Measurements from ENCODE around the gene GTF2A1L. TPM values are rescaled to one million over a fixed set of nuclear protein-coding genes. Genes with fewer than 3 reads are reported as not detected.

GTF2A1L gene
- total and polyA plus RNA-seq, 10 donors, result 0.06 to 4.7 (median 0.94) TPM; not detected in 1

DNA sequence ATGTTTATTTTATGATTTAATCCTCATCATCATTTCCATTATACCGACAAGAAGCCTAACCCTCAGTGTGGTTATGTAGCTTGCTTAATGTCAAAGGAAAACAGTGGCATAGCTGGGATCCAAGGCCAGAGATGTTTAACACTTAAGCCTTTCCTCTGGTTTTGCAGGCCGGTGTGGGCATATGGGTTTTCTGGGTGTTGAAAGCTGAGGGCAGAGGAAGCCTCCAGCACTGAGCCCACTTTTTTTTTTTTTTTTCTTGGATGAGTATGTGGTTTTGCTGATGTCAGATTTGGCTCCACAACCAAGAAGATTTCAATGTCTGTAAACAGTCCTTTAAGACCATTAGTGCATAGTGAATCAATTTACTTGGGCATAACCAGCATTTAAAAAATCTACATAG is 96.6 kb downstream of the GTF2A1L start:
- TF ChIP-seq, protein P1, sequence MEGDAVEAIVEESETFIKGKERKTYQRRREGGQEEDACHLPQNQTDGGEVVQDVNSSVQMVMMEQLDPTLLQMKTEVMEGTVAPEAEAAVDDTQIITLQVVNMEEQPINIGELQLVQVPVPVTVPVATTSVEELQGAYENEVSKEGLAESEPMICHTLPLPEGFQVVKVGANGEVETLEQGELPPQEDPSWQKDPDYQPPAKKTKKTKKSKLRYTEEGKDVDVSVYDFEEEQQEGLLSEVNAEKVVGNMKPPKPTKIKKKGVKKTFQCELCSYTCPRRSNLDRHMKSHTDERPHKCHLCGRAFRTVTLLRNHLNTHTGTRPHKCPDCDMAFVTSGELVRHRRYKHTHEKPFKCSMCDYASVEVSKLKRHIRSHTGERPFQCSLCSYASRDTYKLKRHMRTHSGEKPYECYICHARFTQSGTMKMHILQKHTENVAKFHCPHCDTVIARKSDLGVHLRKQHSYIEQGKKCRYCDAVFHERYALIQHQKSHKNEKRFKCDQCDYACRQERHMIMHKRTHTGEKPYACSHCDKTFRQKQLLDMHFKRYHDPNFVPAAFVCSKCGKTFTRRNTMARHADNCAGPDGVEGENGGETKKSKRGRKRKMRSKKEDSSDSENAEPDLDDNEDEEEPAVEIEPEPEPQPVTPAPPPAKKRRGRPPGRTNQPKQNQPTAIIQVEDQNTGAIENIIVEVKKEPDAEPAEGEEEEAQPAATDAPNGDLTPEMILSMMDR (IDR thresholded peaks at IDR 0.05 in 8 of 11, conservative IDR thresholded peaks at IDR 0.05 in 3 of 11), result no peak
- TF ChIP-seq POLR2A (IDR thresholded peaks at IDR 0.05), result no peak
- TF ChIP-seq POLR2AphosphoS5 (IDR thresholded peaks at IDR 0.05), result no peak
- Histone ChIP-seq H3K27ac (no peak overlapping the region), H3K9me3 (no peaks in the 10 kb centered on the region), H3K4me1 (no peaks in the 10 kb centered on the region), H3K36me3 (no peaks in the 10 kb centered on the region), H3K4me3 (no peak overlapping the region), H3K27me3 (replicated peaks in 1 of 7) (peaks cover 0 to 7% (median 0%) of the 10 kb centered on the region in 7 donors)
- intact Hi-C loops (cut with DNase I; ENCODE audit: low total_unique reads), result no loop called here
- DNase-seq, result no peak
- WGBS, 5 donors, result 42 to 86% (median 58%) methylated on average over 2 of the region's 2 CpGs

DNA sequence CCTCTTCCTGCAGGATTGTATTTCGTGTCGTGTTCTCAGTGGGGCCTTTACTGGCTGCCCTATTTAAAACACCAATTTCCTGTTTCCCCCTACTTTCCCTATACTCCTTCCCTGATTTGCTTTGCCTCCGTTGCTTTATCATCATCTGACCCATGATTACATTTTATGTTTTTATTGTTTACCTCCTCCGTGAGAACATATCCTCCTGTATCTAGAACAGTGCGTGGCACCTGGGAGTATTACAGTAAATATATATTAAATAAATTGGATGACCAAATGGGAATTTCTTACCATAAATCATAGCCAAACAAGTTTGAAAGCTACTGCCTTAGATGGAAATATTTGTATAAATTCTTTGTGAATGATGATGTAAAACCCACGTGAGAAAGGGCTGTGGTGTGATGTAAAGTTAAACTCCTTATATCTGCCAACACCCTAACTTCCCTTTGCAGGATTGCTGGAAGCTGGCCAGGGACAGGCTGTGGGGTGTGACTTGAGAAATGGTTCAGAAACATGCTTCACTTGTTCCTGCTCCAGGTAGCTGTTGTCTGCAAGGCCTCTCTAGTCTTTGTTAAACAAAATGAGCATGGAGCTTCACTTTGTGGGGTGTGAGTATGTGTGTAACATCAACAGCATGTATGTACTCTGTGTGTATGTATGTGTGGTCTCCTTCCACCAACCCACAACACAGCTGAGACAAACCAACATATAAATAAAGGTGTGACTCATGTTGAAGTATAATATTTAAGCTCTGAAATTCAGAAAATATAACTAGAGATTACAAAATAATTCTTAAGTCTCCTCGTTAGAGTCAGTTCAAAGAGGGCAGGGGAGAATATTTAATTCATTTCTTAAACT is 97.6 kb downstream of the GTF2A1L start:
- WGBS, 5 donors, result 58 to 74% (median 66%) methylated on average over 7 of the region's 7 CpGs
- TF ChIP-seq, protein P1 (IDR thresholded peaks at IDR 0.05 in 8 of 11, conservative IDR thresholded peaks at IDR 0.05 in 3 of 11), result no peak
- TF ChIP-seq POLR2AphosphoS5 (IDR thresholded peaks at IDR 0.05) (no peak), POLR2A (IDR thresholded peaks at IDR 0.05) (no peak)
- Histone ChIP-seq H3K9me3 (no peaks in the 10 kb centered on the region), H3K4me3 (no peak overlapping the region), H3K27ac (no peak overlapping the region), H3K36me3 (no peaks in the 10 kb centered on the region), H3K4me1 (no peaks in the 10 kb centered on the region), H3K27me3 (replicated peaks in 1 of 7) (peaks cover 0 to 7% (median 0%) of the 10 kb centered on the region in 7 donors)
- DNase-seq, result no peak
- intact Hi-C loops (cut with DNase I; ENCODE audit: low total_unique reads), result no loop called here

DNA sequence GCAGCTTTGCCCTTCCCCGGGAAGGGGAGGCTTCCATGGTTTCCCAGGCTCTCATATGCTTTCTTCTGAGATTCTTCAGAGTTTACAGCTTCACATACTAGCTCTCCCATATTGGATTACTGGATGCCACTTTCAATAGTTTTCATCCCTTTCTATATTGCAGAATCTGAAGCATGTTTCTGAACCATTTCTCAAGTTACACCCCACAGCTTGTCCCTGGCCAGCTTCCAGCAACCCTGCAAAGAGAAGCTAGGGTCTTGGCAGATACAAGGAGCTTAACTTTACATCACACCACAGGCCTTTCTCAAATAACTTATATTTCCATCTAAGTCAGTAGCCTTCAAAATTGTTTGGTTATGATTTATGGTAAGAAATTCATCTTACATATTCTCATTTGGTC is 98.3 kb downstream of the GTF2A1L start:
- DNase-seq, result no peak
- Histone ChIP-seq H3K9me3 (no peaks in the 10 kb centered on the region), H3K4me3 (no peak overlapping the region), H3K4me1 (no peaks in the 10 kb centered on the region), H3K27me3 (replicated peaks in 1 of 7) (peaks cover 0 to 7% (median 0%) of the 10 kb centered on the region in 7 donors), H3K27ac (no peak overlapping the region), H3K36me3 (no peaks in the 10 kb centered on the region)
- 72 to 90% (median 84%) methylated on average over 1 of the region's 1 CpG for WGBS, 5 donors
- intact Hi-C loops (cut with DNase I; ENCODE audit: low total_unique reads), result no loop called here
- TF ChIP-seq, protein P1 (IDR thresholded peaks at IDR 0.05 in 8 of 11, conservative IDR thresholded peaks at IDR 0.05 in 3 of 11), result no peak
- no peak for TF ChIP-seq POLR2AphosphoS5 (IDR thresholded peaks at IDR 0.05)
- TF ChIP-seq POLR2A (IDR thresholded peaks at IDR 0.05), result no peak

- Histone ChIP-seq H3K4me3 (no peak overlapping the region), H3K36me3 (no peaks in the 10 kb centered on the region), H3K9me3 (no peaks in the 10 kb centered on the region), H3K27me3 (replicated peaks in 1 of 7) (peaks cover 0 to 7% (median 0%) of the 10 kb centered on the region in 7 donors), H3K27ac (no peak overlapping the region), H3K4me1 (no peaks in the 10 kb centered on the region)
- intact Hi-C loops (cut with DNase I; ENCODE audit: low total_unique reads), result no loop called here
- no peak for DNase-seq
- no peak for TF ChIP-seq POLR2A (IDR thresholded peaks at IDR 0.05)
- TF ChIP-seq, protein P1 (IDR thresholded peaks at IDR 0.05 in 8 of 11, conservative IDR thresholded peaks at IDR 0.05 in 3 of 11), result no peak
- no peak for TF ChIP-seq POLR2AphosphoS5 (IDR thresholded peaks at IDR 0.05)
- WGBS, 5 donors, result 59 to 69% (median 64%) methylated on average over 3 of the region's 3 CpGs
Measured at GRCh38 chr2:48717846-48718245, 100.2 kb downstream of the GTF2A1L start.
